ENCODE measurements around the gene INPP5A.
A peak's percentile ranks its signal among the peaks of the same experiment; 100 is the strongest.
"Not testable (repeated sequence)": the region's sequence is repeated elsewhere in the genome, so short reads cannot be mapped to it uniquely, and the experiment has no call there.

The INPP5A gene

DNA sequence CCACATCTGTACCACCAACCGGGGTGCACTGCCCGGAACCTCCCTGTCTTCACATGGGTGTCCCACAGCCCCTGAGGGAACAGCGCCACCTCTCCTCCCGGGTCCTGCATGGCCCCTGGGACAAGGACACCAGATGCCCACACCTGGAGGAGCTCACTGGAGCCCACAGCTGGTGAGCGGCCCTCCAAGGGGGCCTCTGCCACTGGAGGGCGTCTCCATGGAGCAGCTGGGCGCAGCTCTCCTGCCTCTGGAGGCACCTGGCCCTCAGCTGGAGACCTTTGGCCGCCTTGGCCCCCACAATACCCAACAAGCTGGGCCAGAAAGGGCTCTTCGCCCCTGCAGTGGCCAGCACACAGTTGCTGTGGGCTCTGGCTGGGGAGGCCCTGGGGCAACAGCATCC, 255.6 kb downstream of the INPP5A start:
- DNase-seq, result no peak

DNA sequence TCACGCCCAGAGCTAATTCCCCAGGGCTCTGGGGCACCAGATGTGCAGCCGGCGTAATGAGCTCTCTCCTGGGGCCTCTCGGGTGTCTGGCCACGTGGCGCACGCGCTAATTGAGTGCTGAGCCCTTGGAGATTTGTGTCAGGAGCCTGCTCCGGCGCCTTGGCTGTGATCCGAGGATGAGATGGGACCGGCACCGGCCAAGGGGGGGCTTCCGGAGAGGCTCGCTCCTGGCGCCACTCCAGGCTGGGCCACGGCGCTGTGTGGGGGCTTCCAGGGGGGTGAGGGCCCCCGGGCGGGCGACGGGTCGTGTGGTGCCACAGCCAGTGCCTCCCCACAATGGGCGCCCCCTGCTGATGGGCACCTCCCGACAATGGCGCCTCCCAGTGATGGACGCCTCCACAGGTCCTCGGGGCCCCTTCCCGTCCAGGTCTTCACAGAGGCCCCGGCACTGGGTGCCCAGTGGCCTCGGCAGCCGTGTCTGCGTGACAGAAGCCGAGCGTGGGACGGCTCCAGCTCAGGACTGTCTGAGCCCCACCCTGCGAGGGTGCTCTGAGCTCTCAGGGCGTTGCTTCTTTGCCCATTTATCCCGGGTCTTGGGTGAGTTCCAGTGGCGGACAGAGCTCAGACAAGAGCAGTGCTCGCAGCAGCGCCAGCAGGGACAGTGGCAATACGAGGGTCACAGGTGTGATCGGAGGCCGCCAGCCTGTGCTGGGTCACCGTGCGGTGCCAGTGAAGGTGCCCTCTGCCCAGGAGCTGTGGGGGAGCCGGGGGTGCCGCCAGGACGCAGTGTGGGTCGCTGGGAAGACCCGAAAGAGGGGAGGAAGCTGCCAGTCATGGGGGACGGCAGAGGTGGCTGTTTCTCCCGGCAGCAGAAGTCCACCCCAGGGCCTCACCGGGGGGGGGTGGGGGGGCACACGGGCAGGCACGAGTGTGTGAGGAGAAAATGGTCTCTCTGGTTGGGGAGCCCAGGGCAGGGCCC, 256.6 kb downstream of the INPP5A start:
- no peak for DNase-seq

DNA sequence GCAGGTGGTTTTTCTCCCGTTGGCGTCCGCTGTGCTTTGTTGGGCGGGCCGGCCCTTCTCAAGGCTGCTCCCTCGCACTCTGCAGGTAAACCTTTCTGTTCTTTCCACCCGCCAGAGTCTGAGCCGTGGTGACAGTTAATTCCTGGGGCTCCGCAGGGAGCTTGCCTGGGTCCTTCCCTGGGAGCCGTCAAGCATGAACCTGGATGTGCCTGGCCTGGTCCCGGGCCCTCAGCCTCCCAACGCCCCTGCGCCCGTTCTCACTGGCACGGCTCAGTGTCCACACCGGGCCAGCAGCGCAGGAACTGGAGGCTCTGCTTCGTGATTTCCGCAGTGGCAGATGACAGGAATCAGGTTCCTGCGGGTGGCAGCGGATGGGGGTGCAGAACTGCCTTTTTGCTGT, 259.3 kb downstream of the INPP5A start:
- no peak for DNase-seq

DNA sequence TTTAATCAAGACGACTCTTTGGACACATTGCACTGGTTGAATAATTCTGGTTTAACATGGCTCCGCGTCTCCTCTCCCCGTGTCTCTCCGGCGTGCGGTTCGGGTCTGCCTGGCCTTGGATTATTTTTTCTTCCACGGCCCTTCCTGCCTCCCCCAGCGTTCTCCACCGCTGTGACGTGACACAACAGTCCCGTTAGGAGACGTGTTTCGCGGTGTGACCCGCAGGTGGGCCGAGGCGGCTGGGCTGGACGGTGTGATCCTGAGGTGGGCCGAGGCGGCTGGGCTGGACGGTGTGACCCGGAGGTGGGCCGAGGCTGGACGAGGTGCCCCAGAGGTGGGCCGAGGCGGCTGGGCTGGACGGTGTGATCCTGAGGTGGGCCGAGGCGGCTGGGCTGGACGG, 260.4 kb downstream of the INPP5A start:
- DNase-seq, result not testable (repeated sequence)

DNA sequence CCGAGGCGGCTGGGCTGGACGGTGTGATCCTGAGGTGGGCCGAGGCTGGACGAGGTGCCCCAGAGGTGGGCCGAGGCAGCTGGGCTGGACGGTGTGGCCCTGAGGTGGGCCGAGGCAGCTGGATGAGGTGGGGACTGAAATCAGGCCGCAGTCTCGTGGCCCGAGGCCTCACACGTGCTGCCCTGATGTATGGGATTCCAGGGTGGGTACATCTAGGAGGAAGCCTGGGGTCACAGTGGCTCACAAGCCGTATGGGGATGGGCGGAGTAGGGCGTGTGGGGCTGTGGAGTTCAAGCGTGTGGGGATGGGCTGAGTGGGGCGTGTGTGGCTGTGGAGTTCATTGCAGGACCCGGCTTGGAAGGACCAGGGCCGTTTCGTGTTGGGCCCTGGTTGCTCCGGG, 260.8 kb downstream of the INPP5A start:
- DNase-seq, result no peak

DNA sequence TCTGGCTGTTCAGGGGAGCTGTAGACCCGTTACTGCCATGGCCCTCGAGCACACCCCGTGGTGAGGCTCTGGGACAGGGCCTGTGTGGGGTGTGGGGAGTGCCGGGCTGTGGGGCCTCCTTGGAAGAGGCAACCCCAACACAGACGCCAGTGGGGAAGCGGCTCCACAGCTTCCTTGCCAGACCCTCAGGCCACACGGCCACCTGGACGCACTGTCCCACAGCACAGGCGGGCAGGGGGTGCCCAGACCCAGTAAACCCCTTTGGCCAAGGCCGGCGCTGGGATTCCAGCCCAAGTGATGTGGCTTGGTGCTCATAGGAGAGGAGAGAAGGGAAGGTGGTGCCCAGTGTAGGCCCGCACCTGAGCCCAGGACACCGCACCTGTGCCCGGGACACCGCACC, 261.3 kb downstream of the INPP5A start:
- no peak for DNase-seq

DNA sequence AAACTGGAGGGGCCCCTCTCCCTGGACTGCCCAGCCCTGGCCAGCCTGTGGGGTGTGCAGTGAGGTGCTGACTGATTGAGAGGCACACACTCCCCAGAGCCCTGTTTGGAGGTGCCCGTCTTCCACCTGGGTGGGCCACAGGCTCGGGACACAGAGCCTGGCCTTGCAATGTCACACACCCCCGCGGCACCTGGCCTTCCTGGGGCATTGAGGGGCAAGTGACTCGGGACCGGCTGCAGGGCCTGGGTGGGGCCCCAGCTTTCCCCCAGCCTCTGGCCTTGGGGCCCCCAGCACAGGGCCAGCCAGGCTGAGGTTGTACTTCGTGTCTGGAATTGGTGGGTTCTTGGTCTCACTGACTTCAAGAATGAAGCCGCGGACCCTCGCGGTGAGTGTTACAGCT, 262.3 kb downstream of the INPP5A start:
- no peak for DNase-seq

DNA sequence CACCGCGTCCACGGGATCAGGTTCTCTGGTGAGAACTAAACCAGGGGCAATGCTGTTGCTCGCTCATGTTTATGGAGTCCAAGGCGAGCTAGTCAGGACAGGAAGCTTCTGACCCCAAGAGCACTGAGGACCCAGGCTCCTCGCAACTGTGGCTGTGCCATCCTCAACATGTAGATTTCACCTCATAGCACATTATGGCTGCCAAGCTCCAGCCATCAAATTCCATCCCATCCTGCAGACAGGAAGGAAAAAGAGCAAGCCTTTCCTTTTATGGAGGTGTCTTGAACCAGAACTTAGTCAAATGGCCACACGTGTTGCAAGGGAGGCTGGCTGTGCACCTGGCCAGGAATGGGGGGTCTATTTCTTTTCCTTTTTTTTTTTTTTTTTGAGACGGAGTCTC, 264.5 kb downstream of the INPP5A start:
- no peak for DNase-seq

DNA sequence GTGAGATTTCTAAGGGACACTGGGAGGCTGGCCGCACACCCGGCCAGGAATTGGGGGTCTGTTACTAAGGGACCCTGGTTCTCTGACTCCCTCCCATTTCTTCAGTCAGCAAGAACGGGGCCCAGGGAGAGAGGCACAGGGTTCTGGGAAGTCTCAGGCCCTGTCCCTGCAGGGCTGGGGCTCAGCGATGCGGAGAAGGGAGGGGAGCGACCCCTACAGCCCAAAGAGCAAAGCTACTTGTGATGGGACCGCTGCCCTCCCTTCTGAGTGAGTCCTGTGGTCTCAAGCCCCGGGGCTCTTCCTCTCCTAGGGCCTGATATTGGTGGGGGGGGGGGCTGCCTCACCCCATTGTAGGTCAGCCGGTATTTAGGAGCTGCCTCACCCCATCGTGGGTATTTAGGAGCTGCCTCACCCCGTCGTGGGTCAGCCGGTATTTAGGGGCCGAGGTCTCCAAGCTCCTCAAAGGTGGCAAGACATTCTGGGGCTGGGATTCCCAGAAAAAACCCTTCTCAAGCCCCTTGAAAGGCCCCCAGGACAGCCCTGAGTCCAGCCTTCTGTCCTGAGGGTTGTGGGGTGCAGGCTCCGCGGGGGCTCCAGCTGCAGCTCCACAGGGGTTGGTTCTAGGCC, 265.2 kb downstream of the INPP5A start:
- DNase-seq, result no peak

DNA sequence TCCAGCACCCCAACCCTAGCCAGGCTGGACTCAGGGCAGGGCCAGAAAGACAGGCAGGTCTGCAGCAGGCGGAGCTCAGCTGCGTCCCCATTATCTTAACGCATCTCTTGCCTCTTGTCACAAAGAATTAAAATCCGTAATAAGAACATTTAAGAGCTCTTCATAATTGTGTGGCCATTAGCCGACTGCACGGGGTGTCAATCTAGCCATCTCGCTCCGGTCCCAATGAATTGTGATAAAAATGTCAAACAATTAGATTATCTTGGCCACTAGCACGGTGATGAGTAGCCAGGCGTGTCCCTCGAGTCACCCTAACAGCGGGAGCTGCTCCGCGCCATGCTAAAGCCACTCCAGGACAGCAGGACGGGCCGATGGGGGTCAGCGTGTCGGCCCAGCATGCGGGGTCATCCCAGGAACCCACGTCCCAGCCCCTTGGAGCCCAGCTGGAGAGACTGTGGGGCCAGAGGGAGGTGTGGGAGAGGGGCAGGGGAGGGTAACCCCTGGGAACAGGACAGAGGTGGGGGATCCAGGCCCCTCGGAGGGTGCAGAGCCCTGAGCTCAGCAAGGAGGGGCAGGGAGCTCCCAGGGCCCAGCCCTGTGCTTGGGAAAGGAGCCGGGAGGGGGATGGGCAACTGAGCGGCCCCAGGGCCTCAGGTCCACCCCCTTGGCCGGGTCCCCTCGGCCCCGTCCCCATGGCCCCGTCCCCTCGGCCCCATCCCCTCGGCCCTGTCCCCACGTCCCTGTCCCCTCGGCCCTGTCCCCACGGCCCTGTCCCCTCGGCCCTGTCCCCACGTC, 266.0 kb downstream of the INPP5A start:
- no peak for DNase-seq

DNA sequence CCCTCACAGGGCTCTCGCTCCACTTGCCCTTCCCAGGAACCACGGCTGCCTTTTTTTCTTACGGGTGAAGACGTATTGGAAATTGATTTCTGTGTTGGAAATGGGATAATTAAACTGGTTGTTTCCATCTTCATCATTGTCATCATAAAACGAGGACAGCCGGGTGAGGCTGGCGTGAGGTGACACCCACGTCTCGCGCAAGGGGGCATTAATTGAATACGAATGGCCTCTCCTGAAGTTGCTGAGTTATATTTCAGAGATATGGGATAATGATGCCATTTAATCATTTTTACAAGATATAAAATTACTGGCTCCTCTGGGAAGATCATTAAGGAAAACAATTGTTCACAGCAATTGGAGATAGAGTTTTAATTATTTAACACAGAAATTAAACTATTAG, 266.7 kb downstream of the INPP5A start:
- no peak for DNase-seq

DNA sequence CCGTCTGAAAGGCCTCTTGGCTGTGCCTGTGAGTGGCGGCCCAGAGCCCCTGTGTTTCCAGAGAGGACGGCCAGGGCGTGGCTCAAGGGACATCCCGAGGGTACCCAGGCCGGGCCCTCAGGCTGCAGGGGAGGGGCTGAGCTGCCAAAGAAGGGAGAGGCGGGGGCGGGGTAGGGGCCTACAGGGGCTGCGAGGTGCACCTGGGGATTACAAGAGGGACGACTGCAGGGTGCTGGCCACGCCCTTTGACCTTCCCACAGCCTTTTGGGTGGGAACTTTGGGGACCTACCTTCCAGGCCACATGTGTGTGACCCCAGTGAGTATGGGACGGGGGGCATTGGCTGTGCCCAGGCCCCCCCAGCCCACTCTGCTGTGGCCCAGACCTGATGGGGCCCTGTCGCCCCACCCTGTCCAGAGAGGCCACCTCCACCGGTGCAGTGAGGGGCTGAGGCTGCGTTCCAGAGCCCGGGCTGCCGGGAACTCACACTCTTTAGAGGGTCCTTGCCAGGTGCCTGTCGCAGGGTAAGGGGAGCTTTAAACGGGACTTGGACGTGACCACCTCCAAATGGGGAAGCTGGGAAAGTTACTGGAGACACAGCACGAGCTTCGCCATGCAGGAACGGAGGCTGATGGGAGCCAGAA, 267.3 kb downstream of the INPP5A start:
- no peak for DNase-seq

DNA sequence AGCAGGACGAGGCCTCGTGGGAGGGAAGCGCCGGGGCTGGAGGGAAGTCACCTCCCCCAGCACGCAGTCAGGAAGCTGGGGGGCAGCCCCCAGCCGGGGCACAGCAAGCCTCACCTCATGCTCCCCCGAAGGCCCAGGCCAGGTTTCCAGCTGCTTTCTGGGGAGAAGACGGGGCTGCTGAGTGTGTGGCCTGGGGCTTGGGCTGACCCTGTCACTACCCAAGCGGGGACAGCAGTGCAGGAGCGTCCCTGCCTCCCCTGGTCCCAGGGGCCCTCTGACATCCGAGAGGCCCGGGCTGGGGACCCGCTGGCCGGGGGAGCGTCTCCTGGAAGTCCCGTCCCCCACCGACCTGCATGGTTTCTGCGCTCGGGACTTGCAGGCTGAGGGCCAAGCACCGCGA, 268.0 kb downstream of the INPP5A start:
- no peak for DNase-seq

DNA sequence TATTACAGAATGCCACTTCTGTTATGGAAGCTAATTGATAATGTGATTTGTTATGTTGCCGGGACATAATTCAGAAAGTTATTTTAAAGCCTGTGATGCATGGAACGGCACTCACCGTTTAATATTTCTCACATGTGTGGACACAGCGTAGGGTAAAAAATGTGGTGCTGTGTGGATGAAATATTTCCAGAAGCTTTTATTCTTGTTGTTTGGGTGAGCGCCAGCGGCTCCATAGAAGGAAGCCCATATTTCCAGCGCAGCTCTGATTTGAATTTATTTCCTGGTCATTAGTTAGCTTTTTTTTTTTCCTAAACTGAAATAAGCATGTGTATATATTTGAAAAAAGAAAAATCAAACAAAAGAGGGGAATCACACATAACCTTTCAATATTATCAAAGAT, 268.5 kb downstream of the INPP5A start:
- peak; percentile 31 for DNase-seq

DNA sequence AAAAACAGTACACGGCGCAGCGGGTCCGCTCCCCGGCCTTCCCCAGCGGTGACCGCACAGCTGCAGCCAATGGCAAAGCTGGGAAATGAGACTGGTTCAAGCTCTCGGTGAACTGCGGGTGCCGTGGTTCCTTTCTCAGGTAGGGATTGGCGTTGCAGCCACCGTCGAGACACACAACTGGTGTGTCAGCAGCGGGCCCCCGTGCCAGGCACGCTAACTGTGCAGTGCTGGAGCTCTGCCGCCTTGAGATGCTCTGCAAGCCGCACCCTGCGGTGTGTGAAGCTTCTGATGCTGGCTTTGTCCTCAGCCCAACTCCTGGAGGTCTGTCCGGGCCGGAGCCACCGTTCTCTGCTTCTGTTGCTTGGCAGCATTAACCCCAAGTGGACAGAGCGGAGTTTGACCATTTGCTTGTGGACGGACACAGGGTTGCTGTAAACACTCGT, 269.0 kb downstream of the INPP5A start:
- DNase-seq, result no peak

DNA sequence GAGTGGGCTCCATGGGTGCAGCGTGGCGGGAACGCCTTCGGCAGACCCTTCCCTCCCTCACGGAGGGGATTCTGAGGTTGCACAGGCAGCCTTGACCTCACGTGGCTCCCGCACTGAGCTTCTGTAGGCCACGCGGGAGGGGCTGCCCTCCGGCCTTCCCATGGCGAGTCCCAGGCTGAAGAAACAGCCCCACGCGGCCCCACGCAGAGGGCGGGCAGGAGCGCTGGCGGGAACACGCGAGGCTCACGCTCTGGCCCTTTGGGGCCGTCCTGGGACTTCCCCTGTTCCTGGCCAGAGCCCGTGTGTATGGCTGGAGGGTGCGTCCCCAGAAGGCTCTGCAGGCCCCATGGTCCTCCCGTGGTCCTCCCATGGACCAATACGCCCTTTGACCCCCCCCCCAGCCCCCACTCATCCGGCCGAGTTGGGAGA, 270.0 kb downstream of the INPP5A start:
- no peak for DNase-seq

DNA sequence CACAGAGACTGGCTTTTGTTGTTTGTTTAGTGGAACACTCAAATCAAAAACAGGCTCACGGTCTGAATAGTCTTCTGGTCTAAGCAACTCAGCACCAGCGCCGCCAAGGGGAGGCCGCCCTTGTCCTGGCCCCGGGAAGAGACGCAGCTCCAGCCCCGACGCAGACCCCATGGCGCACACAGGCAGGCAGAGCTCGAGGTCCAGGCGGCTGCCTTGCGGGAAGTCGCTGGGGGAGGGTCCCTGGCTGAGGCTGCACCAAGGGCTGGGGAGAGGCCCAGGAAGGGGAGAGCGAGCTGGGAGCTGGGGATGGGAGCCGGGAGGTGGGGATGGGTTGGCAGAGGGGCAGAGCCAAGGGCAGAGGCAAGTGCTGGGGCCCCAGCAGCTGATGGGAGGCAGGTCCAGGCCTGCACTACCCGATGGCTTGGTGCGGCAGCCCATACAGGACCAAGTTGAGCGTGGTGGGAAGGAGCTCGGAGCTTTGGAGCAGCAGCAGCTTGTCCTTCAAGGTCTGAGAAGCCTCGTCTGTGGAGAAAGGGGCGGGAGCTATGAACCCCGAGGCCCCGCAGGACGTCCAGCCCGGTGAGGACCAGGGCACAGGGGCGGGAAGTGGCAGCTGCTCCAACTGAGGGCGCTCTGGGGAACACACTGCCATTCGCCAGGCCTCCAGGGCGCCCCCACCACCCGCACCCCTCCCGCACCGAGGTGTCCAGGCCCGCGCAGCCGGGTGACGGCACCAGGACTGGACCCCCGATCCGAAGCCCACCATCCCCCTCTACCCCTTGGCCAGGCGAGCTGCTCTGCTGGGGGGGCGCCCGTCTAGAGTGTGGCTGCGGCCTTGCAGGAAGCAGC, 271.0 kb downstream of the INPP5A start:
- no peak for DNase-seq

DNA sequence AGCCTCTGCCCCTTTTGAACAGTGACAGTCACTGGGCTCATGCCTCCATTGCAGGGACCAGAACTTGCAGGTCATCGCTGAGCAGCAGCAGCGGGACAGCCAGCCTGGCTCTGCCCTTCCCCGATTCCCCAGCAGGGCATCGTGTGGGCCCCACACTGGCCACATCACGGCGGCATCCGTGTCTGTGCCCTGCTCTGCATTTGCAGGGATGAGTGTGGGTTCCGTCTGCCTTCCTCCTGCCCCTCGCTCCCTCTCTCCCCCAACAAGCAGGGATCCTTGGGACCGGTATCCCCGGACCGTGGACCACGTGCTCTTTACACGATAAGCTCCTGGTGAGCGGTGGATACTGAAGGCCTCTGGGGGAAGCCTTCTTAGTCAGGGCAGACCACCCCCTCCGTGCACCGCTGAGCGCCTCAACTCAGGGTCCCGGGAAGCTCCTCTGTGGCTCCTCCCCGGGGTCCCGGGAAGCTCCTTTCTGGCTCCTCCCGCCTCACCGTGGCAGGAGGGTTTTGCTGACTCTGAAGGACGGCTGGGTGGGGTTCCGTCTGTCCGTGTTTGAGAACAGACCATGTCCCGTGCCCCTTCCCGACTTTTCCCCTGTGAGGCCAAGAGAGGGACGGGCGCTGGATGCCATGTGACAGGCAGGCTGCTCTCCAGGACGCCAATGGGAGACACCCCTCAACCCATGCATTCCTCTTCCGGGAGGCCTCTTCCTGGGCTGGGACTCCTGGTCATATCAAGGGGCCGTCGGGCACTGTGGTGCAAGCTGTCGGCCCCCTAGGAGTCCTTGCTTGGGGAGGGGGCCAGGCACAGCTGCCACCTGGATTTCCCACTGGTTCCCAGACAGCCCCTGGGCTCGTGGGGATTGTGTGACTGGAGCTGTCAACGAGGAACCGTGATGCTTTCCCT, 271.9 kb downstream of the INPP5A start:
- no peak for DNase-seq

DNA sequence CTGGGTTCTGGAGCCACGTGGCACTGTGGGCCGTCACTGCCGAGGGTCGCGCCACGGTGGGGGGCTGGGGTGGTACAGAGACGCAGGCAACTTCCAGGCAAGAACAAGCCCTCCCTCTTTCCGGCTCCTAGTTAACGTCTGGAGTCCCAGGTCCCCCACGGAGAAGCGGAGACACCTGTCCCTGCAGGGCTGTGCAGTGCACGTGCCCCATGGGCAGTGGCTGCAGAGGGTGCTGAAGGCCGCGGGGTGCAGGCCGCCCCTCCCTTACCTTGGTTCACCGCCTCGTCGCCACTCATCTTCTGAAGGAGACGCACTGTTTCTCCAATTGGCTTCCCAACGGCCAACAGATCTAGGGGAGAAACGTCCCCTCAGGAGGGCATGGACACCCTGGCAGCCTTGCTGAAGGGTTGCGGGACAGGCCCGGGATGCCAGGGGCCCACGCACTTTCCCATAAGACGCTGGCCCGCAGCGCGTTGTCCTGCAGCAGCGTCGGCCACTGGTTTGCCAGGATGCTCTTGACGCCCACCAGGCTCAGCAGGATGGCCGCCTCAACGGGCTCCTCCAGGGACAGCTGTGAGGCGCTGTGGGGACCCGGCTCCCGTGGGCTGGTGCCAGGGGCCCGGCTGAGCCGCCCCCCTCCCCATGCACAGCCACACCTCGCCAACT, 272.7 kb downstream of the INPP5A start:
- DNase-seq, result no peak
